ENCODE data around the gene SOSTDC1.
A peak's percentile ranks its signal among the peaks of the same experiment; 100 is the strongest.
"Not testable (repeated sequence)": the region's sequence is repeated elsewhere in the genome, so short reads cannot be mapped to it uniquely, and the experiment has no call there.

Gene SOSTDC1

DNA sequence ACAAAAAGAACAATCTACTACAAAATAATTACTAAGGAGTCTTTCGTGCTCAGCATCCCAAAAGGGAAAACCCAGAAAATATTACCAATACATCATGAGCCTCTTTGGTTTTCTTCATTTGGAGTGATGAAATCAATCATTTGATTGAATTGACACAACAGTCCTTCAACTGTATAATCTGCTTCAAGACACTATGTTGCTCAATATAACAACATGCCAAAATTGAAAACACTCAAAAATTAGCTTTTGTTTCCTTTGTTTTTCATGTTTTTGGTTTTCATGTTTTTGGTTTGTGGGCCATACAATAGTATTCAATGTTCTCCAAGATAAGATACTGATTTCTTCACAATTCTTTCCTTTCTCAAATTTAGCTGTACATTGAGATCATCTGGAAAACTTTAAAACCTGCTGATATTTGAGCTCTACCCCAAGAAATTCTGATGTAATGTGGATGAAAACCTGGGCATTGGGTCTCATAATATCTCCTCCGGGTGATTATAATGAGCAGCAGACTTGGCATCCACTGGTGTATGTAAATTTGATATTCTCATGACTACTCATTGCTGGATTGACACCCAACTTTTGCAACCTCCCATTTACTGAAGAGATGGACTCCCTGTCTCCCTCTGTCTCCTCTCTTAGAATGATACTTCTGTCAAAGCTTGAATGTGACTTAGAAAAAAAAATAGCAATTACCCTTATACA is 4.6 kb downstream of the SOSTDC1 start:
- DNase-seq = no peak

GRCh38 chr7:16456303-16456702 is 9.2 kb downstream of the SOSTDC1 start:
- DNase-seq = not testable (repeated sequence)

DNA sequence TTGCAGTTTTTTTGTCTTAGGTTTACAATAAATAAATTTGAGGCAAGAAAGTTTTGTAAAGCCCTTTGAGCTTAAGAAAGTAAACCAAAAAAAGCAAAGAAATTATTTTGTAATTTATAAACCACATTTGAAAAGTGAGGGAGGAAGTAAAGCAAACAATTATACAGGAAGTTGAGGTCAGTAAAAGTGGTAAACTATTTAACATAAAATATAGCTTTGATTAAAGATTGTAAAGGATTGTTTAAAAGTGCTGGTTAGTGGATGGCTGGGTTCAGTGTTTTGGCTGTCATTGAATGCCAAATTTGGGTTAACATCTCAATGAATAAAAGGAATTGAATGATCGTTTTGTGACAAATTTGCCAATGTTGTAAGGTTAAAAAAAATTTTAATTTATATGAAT is 9.9 kb downstream of the SOSTDC1 start:
- no peak for DNase-seq

DNA sequence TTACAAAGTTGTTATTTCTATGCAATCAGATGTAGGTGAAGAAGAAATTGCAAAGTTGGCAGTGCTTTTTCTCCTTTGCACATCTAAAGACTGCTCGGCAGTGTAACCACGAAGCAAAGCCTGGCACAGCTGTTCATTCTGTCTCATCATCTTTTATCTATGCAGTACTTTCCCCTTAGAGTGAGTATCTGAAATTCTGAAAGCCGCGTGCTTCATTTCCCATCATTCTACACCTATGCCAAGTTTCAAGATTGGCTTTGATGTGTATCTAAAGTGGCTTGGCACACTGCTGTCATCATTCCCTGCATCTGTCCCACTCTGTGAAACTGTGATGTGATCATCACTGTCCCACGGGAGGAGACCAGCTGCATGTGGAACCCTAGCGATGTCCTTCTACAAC is 15.2 kb downstream of the SOSTDC1 start:
- DNase-seq = no peak

DNA sequence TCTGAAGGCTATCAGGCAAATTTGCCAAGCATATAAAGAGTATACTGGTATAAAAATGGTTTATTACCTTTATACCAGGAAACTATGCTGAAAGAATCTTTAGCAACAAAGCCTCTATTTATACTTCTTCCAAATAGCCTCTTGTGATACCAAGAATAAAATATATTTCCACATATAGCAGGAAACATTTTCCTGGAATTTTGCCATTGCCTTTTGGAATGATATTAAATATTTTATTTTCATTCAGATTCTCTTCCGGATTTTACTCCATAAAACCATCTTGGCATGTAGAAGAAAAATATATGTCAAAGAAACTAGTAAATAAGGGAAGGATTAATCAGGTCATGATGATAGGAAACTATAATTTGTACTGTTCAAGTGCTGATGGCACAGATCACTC is 17.7 kb downstream of the SOSTDC1 start:
- DNase-seq = no peak

DNA sequence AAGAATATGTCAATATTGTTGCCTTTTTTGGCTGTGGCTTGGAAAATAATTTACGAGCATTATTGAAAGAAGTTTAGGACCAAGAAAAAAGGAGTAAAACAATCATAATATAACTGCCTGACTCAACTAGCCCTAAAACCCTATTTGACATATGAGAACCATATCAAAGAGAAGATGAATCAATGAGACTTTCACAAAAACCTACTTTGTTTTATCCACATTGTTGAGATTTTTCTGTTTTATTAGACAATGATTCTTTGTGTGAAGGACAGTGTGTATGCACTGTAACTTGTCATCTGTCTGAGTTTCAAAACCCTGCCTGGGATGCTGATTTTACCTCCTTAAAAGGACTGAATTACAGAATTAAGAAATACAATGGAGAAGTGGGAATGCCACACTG is 19.0 kb downstream of the SOSTDC1 start:
- DNase-seq = no peak

- DNase-seq = not testable (repeated sequence)
Measured at GRCh38 chr7:16443871-16444270, 21.7 kb downstream of the SOSTDC1 start.

DNA sequence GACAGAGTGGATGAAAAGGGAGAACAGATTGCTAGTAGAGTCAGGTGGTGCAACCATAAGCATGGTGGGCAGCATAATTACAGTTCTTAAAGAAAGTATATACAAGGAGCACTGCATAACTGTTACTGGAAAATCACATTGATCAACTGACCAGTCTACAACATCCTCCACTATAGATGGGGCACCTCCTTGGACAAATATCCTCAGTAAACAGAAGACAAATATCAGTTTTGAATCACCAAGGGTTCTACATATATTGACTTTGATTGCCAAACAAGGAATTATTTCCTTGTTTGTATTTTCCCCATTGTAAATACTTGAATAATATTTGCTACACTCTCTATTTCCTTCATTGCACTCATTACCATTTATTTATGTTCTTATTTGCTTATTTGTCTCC is 26.6 kb downstream of the SOSTDC1 start:
- no peak for DNase-seq

DNA sequence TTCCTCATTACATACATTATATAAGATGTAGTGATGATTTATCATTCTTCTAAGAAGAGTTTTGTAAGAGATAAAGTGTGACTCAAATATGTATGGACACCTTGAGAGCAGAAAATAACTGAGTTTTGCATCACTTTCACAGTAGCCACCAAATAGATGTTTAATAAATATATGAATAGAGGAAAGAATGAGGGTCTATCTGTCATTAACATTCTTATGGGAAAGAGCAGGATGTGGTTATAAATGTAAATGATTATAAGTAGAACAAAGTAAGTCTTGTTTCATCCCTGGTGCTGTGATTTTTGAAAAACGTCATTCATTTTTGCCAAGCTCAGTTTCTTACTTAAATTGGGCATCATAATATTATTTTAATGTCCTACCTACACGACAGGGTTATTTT is 29.2 kb downstream of the SOSTDC1 start:
- no peak for DNase-seq

DNA sequence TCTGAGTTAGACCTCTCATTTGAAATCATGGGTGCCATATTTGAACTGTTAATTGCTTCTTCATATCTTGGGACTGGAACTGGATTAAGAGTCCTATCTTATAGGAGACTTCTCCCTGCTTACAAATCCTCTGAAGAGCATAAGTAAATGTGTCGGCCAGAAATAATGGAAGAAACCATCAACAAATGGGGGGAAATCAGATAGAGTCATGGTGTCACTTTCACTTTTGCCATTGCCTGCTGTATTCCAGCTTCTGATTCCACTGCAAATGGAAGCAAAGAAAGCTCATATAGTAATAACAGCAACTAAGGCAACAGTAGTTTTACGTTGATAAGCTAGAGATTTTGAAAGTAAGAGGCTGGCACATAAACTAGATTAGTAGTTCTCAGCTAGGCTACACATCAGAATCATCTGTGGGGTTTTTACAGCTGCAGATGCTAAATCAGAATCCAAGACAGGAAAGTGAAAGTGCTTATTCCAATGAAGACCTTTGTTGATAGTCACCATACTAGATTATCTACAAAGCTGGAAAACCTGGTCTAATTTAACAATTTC is 31.9 kb downstream of the SOSTDC1 start:
- DNase-seq = no peak

- no peak for DNase-seq
Measured at GRCh38 chr7:16432425-16432731, 33.2 kb downstream of the SOSTDC1 start.

- DNase-seq = peak; percentile 34
Measured at GRCh38 chr7:16431646-16432424, 33.7 kb downstream of the SOSTDC1 start.

- DNase-seq = no peak
Measured at GRCh38 chr7:16430133-16430532, 35.4 kb downstream of the SOSTDC1 start.

DNA sequence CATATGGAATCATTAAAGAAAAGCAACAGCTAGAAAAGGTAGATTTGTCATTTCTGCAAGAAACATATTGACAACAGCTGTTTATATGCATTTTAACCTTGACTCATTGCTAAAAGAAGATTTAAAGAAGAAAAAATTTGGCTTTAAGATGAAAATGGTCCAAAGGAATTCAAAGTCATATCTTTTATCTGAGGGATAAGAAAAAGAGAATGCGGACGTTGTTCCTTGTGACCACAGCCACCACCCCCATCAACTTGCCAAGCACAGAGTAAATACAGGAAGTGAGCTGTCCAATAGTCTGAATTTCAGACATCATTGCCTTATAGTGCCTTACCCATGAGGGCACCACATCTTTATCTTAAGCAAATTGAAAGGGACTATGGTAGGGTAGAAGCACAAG is 36.9 kb downstream of the SOSTDC1 start:
- DNase-seq = no peak

DNA sequence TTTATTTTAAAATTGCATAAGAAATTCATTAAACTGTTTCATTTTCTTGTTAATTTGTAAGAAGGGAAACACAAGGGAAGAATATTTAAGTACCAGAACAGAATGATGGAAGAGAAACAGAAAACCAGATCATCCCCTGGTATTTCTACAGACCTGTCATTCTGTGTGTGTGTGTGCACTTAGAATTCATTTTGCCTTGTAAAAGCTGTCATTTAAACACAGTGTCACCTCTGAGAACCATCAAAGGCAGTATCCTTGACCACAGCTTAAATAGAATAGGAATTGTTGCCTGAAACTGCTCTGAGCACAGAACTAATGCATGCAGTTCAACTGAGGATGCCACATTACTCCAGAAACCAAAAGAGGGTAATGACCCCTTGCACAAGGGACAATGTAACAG is 37.4 kb downstream of the SOSTDC1 start:
- no peak for DNase-seq

- DNase-seq = no peak
Measured at GRCh38 chr7:16423761-16424160, 41.8 kb downstream of the SOSTDC1 start.

DNA sequence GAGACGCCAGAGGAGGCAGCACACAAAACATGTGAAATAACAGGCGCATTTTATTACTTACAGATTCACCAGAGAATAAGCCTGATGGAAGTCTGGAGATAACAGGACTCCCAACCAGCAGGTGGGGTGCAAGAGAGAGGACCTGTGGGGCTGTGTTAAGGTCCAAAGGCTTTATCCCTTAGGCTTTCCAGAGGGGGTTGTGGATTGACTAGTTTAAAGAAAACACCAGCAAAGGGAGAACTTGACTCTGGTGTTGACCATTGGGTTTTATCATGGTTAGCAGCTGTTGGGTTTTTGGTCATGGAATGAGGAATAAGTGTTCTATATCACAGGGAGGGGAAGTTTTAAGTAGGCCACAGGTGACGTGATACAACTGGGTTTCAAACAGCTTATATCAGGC is 42.6 kb downstream of the SOSTDC1 start:
- DNase-seq = no peak

DNA sequence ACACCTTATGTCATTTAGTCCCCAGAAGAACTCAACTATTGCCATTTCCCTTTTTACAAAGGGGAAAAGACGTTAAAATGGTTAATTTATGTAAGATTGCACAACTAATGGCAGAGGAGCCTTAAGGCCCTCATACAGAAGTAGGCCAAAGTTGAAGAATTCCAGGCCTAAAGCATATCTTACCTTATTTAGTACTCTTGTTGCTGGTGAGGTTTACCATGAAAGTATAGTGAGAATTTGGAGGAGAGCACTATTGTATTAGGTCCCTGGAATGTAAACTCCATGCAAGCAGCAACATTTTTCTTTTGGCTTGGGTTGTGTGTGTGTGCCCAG is 43.5 kb downstream of the SOSTDC1 start:
- no peak for DNase-seq

GRCh38 chr7:16421333-16422102 is 44.0 kb downstream of the SOSTDC1 start, which contains the start of gene CRPPA:
Gene CRPPA, minus strand, starts transcription at chr7:16421538. Its CDS starts 216 bp downstream, at chr7:16421322.
- DNase-seq = peak; percentile 27

- DNase-seq = peak; percentile 94
Measured at GRCh38 chr7:16420649-16421332, 44.7 kb downstream of the SOSTDC1 start.

DNA sequence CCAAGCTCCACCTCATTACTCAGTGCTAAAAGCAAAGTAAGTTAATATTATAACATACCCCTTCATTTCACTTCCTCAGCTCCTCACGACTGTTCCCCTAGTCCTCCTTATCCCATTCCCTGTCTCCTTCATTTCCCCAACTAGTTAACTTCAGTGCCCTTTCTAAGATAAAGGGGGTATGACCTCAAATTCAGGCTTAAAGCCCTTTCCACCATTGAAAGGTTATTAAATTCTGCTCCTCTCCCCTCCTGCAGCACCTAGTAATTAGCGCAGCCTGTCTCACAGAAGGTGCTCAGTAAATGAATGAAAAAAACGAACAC is 45.2 kb downstream of the SOSTDC1 start:
- no peak for DNase-seq

GRCh38 chr7:16419859-16420258 is 45.7 kb downstream of the SOSTDC1 start:
- DNase-seq = no peak

- DNase-seq = no peak
Measured at GRCh38 chr7:16419126-16419525, 46.4 kb downstream of the SOSTDC1 start.

Data from NCI-H1105 (cell line).